Measurements from ENCODE around the gene PDK2.

DNA sequence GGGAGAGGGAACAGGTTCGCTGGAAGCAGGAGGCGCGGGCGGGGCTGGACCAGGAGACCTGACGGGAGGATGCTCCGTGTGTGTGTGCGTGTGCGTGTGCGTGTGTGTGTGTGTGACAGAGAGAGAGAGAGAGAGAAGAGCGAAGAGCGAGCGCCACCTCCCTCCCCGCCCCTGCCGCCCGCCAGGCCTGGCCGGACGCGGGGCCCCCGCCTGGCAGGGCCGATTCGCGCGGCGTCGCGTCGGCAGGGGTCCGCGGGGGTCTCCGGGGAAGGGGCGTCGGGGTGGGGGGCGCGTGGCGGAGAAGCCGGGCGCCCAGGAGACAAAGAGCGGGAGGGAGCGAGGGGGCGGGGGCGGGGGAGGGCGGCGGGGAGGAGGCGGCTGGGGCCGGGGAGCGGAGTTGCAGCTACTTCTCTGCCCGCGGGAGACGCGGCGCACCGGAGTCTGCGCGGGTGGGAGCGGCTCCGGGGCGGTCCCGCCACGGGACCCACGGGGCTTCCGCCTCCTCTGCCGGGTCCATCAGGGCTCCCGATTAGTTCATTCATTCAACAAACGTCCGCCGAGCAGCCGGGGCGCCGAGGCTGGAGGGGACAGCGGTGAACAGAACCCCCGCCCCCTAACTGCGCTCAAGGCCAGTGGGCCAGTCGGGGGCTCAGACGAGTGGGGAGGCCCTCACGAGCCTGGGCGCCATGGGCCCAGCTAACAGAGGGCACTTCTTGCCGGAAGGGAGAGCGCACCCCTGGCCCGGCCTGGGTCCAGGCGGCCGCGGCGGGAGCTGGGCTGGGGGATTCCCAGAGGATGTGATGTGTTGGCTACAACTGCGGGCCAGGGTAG, 34.8 kb downstream of the PDK2 start, which contains the start of gene SAMD14:
- TF ChIP-seq, protein P1, sequence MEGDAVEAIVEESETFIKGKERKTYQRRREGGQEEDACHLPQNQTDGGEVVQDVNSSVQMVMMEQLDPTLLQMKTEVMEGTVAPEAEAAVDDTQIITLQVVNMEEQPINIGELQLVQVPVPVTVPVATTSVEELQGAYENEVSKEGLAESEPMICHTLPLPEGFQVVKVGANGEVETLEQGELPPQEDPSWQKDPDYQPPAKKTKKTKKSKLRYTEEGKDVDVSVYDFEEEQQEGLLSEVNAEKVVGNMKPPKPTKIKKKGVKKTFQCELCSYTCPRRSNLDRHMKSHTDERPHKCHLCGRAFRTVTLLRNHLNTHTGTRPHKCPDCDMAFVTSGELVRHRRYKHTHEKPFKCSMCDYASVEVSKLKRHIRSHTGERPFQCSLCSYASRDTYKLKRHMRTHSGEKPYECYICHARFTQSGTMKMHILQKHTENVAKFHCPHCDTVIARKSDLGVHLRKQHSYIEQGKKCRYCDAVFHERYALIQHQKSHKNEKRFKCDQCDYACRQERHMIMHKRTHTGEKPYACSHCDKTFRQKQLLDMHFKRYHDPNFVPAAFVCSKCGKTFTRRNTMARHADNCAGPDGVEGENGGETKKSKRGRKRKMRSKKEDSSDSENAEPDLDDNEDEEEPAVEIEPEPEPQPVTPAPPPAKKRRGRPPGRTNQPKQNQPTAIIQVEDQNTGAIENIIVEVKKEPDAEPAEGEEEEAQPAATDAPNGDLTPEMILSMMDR (IDR thresholded peaks at IDR 0.05) = no peak
- TF ChIP-seq POLR2A (IDR thresholded peaks at IDR 0.05) (no peak), EP300 (IDR thresholded peaks at IDR 0.05) (no peak)
